NT2/D1 (cell line): ENCODE results near the gene CHD5.

Experiments
- SUZ12 ChIP-seq: IDR thresholded peaks from 2 replicates; pipeline ENCODE4 v1.6.1; 2011; ENCODE audit not compliant: insufficient read length, insufficient read depth; ENCODE audit errors: extremely low read depth
- YY1 ChIP-seq: IDR thresholded peaks from 2 replicates; pipeline ENCODE4 v1.6.1; 2011; ENCODE audit not compliant: insufficient read length, insufficient read depth

DNA sequence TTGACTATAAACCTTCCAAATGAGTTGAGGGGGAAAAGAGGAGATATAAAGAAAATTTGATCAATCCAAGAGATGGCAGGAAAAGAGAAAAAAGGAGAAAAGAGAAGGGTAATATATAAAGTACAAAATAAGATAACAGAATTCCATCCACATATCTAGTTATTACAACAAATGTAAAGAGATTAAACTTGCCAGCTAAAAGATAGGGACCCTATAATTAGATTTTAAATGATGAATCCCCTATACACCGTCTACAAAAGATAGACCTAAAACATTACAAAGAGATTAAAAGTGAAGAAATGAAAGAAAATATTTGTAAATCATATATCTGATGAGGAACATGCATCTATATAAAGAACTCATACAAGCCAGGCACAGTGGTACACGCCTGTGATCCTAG is 63.1 kb downstream of the CHD5 start:
- TF ChIP-seq YY1 (no peak), SUZ12 (no peak)
